ENCODE data around the gene LSAMP.
"Not testable (repeated sequence)": the region's sequence is repeated elsewhere in the genome, so short reads cannot be mapped to it uniquely, and the experiment has no call there.

Gene LSAMP

DNA sequence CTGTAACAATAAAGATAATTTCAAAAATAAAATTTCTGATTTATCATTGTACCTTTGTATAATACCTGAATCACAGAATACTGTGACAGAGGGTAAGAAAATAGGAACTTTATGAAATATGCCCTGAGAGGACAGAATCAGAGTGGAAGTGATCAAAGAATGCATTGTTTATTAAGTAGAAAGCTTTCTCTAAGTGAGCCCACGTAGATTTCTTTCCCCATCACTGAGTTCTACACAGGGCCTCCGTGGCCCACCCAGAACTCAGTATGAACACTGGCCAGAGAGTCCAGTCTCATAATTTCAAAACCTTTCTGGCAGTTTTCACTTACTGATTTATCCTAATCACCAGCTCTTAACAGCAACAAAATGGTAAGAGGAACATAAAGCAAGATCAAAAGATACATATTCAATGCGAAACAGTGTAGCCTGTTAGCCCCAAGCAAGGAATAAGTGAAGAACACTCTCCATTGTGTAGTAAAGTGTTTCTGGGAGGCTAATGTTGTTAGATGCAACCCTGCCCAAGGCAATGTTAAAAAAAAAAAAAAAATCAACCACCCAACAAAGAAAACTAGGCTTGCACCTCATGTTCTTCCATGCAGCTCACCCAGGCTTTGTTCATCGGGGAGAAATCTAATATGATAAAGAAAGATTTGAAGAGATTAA, 341.3 kb downstream of the LSAMP start:
- H3K4me3 ChIP-seq (ENCODE audit: low read length) = no peak overlapping the region

DNA sequence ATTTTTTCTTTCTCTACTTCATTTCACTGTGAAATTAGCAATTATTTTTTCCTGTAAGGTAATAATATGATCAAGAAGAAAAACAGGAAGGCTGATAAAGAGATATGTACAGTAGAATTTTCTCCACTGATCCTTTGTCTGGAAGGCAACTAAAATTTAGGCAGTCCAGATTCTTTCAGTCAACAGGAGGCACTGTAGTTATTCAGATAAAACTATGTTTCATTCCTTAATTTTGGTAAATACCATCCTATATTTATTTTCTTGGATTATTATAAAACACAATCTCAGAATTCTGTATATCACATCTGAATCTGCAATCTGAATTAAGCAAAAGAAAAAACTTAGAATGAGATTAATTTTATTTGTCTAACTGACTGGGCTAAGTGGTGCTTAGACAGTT, 343.2 kb downstream of the LSAMP start:
- Histone ChIP-seq H3K4me1 (ENCODE audit: control insufficient read depth, insufficient read depth, low read length) (no peaks in the 10 kb centered on the region), H3K9me3 (ENCODE audit: control insufficient read depth, low read length) (no peaks in the 10 kb centered on the region), H3K27me3 (ENCODE audit: control insufficient read depth, insufficient read depth, low read length) (no peaks in the 10 kb centered on the region), H3K9ac (ENCODE audit: low read length) (no peak overlapping the region), H3K4me3 (ENCODE audit: low read length) (no peak overlapping the region), H3K36me3 (ENCODE audit: control insufficient read depth, insufficient read depth, low read length) (no peaks in the 10 kb centered on the region)

More for the DNA sequence above, 341.3 kb downstream of the LSAMP start:
- no peaks in the 10 kb centered on the region for H3K9me3 ChIP-seq (ENCODE audit: control insufficient read depth, low read length)
- no peaks in the 10 kb centered on the region for H3K27me3 ChIP-seq (ENCODE audit: control insufficient read depth, insufficient read depth, low read length)
- no peaks in the 10 kb centered on the region for H3K4me1 ChIP-seq (ENCODE audit: control insufficient read depth, insufficient read depth, low read length)
- H3K36me3 ChIP-seq (ENCODE audit: control insufficient read depth, insufficient read depth, low read length) = no peaks in the 10 kb centered on the region
- no peak overlapping the region for H3K9ac ChIP-seq (ENCODE audit: low read length)

DNA sequence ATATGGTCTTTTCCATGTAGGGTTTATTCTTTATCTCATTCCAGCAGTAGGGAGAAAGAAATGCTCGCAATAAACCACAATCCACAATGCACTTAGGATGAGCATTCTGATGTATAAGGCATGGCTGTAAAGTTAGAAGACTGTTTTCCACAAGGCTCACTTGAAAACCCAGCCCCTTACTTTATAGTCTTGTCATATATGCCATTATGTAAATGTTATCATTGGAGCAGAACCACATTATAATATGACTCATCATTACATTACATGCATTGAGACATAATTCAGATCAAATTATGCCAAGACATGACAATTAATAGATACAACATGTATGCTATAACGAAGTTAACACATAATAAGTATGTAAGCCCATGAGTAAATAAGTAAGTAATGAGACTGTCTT, 348.1 kb downstream of the LSAMP start:
- Histone ChIP-seq H3K36me3 (ENCODE audit: control insufficient read depth, insufficient read depth, low read length) (no peaks in the 10 kb centered on the region), H3K4me1 (ENCODE audit: control insufficient read depth, insufficient read depth, low read length) (no peaks in the 10 kb centered on the region), H3K4me3 (ENCODE audit: low read length) (no peak overlapping the region), H3K9me3 (ENCODE audit: control insufficient read depth, low read length) (no peaks in the 10 kb centered on the region), H3K27me3 (ENCODE audit: control insufficient read depth, insufficient read depth, low read length) (no peaks in the 10 kb centered on the region), H3K9ac (ENCODE audit: low read length) (no peak overlapping the region)

DNA sequence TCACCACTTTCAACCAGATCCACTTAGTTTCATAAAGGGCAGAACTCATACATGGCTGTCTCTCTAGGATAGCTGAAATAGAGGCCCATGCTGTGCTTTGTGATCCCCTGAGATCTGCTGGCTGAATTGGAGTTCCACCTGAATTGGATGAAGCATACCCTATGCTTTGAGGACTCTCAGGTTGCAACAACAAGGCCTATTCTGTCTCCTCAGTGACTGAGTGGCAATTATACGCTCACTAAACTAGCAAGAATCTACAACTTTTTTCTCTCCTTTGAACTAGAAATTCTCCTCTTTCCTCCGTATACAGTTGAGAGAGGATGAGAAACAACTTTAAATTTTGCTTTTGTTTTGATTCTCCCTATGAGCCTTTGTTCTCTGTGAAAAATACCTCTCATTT, 348.7 kb downstream of the LSAMP start:
- Histone ChIP-seq H3K4me3 (ENCODE audit: low read length) (no peak overlapping the region), H3K9me3 (ENCODE audit: control insufficient read depth, low read length) (no peaks in the 10 kb centered on the region), H3K9ac (ENCODE audit: low read length) (no peak overlapping the region), H3K27me3 (ENCODE audit: control insufficient read depth, insufficient read depth, low read length) (no peaks in the 10 kb centered on the region), H3K4me1 (ENCODE audit: control insufficient read depth, insufficient read depth, low read length) (no peaks in the 10 kb centered on the region), H3K36me3 (ENCODE audit: control insufficient read depth, insufficient read depth, low read length) (no peaks in the 10 kb centered on the region)

DNA sequence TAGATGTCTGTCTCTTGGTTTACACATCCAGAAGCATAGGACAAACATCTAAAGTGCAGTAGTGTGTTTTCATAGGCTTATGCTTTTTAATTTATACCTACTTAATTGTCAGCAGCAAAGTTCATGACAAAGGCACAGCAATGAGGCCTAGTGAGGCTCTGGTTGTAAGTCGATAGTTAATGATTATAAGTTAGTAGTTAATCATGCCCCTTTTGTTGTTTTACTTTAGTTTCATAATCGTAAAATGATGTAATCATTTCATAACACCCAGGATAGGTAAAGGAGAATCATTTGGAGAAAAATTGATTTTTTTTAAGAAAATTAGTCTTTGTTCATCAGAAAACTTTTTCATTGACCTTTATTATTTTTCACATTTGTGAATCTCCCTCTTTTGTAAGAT, 351.9 kb downstream of the LSAMP start:
- Histone ChIP-seq H3K9ac (ENCODE audit: low read length) (no peak overlapping the region), H3K4me3 (ENCODE audit: low read length) (no peak overlapping the region), H3K9me3 (ENCODE audit: control insufficient read depth, low read length) (no peaks in the 10 kb centered on the region), H3K4me1 (ENCODE audit: control insufficient read depth, insufficient read depth, low read length) (no peaks in the 10 kb centered on the region), H3K27me3 (ENCODE audit: control insufficient read depth, insufficient read depth, low read length) (no peaks in the 10 kb centered on the region), H3K36me3 (ENCODE audit: control insufficient read depth, insufficient read depth, low read length) (no peaks in the 10 kb centered on the region)

DNA sequence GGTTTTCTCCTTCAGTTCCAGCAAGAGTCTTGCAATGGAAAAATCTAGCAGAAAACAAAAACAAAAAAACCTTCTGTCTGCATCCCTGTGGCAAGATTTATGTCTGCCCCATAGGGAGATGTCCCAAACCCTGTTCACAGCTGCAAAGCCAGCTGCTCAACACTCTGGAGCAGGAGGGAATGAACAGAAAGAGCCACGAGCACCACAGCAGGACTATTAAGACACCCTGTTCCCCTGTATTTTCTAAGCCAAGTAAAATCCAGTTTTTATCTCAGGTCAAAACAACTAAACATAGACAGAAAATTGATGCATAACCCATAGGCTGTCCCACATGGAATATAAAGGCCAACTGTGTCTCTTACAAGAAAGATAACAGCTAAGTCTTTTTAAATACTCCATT, 357.9 kb downstream of the LSAMP start:
- Histone ChIP-seq H3K36me3 (ENCODE audit: control insufficient read depth, insufficient read depth, low read length) (no peaks in the 10 kb centered on the region), H3K4me3 (ENCODE audit: low read length) (no peak overlapping the region), H3K9me3 (ENCODE audit: control insufficient read depth, low read length) (no peaks in the 10 kb centered on the region), H3K4me1 (ENCODE audit: control insufficient read depth, insufficient read depth, low read length) (no peaks in the 10 kb centered on the region), H3K27me3 (ENCODE audit: control insufficient read depth, insufficient read depth, low read length) (no peaks in the 10 kb centered on the region), H3K9ac (ENCODE audit: low read length) (no peak overlapping the region)

DNA sequence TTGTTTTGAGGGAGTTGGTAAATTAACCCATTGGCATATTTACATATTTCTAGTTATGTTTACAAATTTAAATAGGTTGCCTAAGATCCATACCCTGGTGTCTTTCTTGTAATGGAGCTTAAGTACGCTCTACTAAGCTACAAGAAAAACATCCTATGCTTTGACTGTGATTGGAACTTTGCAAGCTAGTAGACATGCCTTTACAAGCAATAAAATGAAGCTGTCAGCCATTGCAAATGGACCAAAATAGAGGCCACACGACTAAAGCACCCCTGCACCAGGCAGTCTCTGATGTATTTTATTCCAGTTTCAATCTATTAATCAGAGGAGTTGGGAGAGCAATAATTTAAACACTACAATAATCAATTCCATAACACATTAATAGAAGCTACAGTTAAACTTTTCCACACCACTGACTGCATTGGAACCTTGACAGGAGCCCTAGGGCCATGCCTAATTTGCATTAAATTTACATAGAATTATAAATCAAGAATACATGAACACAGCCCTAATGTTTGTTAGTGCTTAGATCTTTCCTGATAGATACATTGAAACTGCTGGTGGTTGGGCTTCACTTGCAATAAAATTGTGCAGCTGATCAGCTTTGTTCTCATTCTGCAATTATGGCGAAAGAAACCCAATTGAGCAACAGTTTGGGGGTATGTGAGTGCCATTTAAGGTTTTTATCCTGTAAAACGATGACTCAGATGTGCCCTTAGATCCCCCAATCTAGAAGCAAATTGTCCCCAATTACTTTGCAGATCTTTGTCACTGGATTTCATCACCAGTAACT, 360.1 kb downstream of the LSAMP start:
- Histone ChIP-seq H3K36me3 (ENCODE audit: control insufficient read depth, insufficient read depth, low read length) (no peaks in the 10 kb centered on the region), H3K9me3 (ENCODE audit: control insufficient read depth, low read length) (no peaks in the 10 kb centered on the region), H3K9ac (ENCODE audit: low read length) (no peak overlapping the region), H3K4me3 (ENCODE audit: low read length) (no peak overlapping the region), H3K4me1 (ENCODE audit: control insufficient read depth, insufficient read depth, low read length) (no peaks in the 10 kb centered on the region), H3K27me3 (ENCODE audit: control insufficient read depth, insufficient read depth, low read length) (no peaks in the 10 kb centered on the region)

DNA sequence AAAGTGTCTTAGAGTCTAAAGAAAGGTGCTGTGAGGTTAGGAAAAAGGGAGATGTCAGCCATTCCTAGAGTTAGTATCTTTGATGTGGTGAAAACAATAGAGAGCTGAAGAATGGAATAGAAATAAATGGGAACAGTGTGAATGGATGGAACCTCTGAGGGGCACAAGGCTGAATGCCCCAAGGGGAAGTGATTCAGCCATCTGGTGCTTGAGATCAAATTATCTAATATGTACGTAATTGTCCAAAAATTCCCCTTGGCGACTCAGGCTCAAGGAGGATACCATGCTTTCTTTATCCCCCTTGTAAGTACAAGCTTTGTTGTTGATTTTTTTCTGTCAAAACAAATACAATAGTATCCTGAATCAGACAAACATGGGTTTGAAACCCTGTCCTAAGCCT, 361.6 kb downstream of the LSAMP start:
- H3K27me3 ChIP-seq (ENCODE audit: control insufficient read depth, insufficient read depth, low read length) = no peaks in the 10 kb centered on the region
- no peaks in the 10 kb centered on the region for H3K9me3 ChIP-seq (ENCODE audit: control insufficient read depth, low read length)
- no peak overlapping the region for H3K9ac ChIP-seq (ENCODE audit: low read length)
- no peak overlapping the region for H3K4me3 ChIP-seq (ENCODE audit: low read length)
- no peaks in the 10 kb centered on the region for H3K4me1 ChIP-seq (ENCODE audit: control insufficient read depth, insufficient read depth, low read length)
- H3K36me3 ChIP-seq (ENCODE audit: control insufficient read depth, insufficient read depth, low read length) = no peaks in the 10 kb centered on the region

DNA sequence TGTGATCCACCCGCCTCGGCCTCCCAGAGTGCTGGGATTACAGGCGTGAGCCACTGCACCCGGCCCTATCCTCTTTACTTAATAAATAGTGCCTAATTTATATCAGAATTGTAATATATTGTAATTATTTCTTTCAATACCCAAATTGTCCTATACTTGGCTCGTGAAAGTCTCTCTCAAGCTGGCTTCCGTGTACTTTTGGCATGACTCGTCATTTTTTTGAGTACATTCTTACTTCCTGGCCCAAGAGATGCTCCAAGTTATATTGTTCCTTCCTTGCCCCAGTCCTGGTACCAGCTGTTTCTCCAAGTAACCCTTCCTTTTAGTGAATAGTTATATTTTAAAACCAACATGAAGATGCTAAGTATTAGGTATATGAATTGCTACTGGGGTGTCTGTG, 366.7 kb downstream of the LSAMP start:
- Histone ChIP-seq H3K36me3 (ENCODE audit: control insufficient read depth, insufficient read depth, low read length) (no peaks in the 10 kb centered on the region), H3K9me3 (ENCODE audit: control insufficient read depth, low read length) (no peaks in the 10 kb centered on the region), H3K4me1 (ENCODE audit: control insufficient read depth, insufficient read depth, low read length) (no peaks in the 10 kb centered on the region), H3K9ac (ENCODE audit: low read length) (no peak overlapping the region), H3K27me3 (ENCODE audit: control insufficient read depth, insufficient read depth, low read length) (no peaks in the 10 kb centered on the region), H3K4me3 (ENCODE audit: low read length) (no peak overlapping the region)

DNA sequence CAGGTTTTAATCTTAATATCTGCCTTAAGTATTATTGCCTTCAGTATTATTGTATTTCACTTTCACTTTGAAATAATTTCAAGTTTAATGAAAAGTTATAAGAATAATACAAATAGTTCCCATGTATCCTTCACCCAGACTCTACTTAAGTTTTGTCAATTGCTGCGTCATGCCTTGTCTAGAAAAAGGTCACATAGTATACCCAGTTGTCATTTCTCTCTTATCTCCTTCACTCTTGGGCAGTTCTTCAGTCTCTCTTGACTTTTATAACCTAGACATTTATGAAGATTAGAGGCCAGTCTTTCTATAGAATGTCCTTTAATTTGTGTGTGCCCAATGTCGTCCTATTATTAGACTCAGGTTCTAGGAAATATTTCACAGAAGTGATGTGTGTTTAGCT, 367.7 kb downstream of the LSAMP start:
- Histone ChIP-seq H3K4me1 (ENCODE audit: control insufficient read depth, insufficient read depth, low read length) (no peaks in the 10 kb centered on the region), H3K27me3 (ENCODE audit: control insufficient read depth, insufficient read depth, low read length) (no peaks in the 10 kb centered on the region), H3K36me3 (ENCODE audit: control insufficient read depth, insufficient read depth, low read length) (no peaks in the 10 kb centered on the region), H3K9me3 (ENCODE audit: control insufficient read depth, low read length) (no peaks in the 10 kb centered on the region), H3K4me3 (ENCODE audit: low read length) (no peak overlapping the region), H3K9ac (ENCODE audit: low read length) (no peak overlapping the region)

DNA sequence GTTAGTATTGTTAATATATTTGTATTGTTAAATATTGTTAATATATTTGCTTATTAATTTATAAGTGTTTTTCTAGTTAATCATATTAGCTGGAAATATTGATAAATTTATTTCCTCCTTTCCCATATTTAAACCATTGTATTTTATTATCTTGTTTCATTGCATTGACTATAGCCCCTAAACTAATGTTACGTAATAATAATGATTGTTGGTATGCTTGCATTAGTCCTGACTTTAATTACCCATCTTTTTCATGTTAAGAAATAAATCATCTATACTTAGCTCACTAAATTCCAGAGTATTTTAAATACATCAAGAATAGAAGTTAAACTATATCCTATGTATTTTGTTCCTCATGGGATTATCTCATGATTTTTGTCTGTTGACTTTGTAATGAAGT, 368.2 kb downstream of the LSAMP start:
- Histone ChIP-seq H3K9ac (ENCODE audit: low read length) (no peak overlapping the region), H3K9me3 (ENCODE audit: control insufficient read depth, low read length) (no peaks in the 10 kb centered on the region), H3K27me3 (ENCODE audit: control insufficient read depth, insufficient read depth, low read length) (no peaks in the 10 kb centered on the region), H3K36me3 (ENCODE audit: control insufficient read depth, insufficient read depth, low read length) (no peaks in the 10 kb centered on the region), H3K4me3 (ENCODE audit: low read length) (no peak overlapping the region), H3K4me1 (ENCODE audit: control insufficient read depth, insufficient read depth, low read length) (no peaks in the 10 kb centered on the region)

DNA sequence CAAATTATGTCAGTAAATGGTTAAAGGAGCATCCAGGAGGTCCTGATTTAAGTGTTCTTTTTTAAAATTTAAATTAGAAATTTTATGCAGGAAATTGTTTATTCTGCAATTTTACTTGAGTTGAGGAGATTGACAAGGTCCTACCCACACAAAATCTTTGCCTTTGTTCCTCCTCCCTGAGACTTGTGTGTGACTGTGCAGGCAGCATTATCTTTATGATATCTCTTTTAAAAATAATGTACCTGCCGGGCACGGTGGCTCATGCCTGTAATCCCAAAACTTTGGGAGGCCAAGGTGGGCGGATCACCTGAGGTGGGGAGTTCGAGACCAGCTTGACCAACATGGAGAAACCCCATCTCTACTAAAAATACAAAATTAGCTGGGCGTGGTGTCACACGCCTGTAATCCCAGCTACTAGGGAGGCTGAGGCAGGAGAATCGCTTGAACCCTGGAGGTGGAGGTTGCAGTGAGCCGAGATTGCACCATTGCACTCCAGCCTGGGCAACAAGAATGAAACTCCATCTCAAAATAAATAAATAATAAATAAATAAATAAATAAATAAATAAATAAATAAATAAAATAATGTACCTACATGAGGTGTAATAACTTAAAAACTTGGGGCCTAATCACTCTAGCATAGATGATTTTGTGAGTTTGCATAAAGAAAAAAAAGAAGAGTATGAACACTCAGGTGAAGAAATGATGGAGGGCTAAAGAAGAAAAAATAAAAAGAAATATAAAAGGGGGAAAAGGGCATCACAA, 374.6 kb downstream of the LSAMP start:
- H3K36me3 ChIP-seq (ENCODE audit: control insufficient read depth, insufficient read depth, low read length) = not testable (repeated sequence)

More for the DNA sequence above, 374.6 kb downstream of the LSAMP start:
- H3K4me1 ChIP-seq (ENCODE audit: control insufficient read depth, insufficient read depth, low read length); H3K4me3 ChIP-seq (ENCODE audit: low read length); H3K9me3 ChIP-seq (ENCODE audit: control insufficient read depth, low read length); H3K27me3 ChIP-seq (ENCODE audit: control insufficient read depth, insufficient read depth, low read length); H3K9ac ChIP-seq (ENCODE audit: low read length): not testable (repeated sequence)
